Stimulated activated effector memory CD8-positive, alpha-beta T cell treated with anti-CD3 and anti-CD28 coated beads, Interleukin-12 subunit alpha, Interleukin-12 subunit beta, amount 100 ng/mL, for 72 hours (primary cell): ENCODE data around the gene ZNF175.

Source experiments
- ATAC-seq: fragments of 150-1000 bp; cut with Tn5 transposase; 2 replicates; pipeline ENCODE4 v1.10.0; 2021
- DNase-seq, 2 donors: peaks; one replicate each; pipeline ENCODE4 v3.0.0; 2021 to 2022; ENCODE audit warnings: low spot score in 2 of 2
- H3K27ac Mint-ChIP-seq: one replicate; pipeline ENCODE4 v1.8.0; 2022; ENCODE audit warnings: mild to moderate bottlenecking, mixed read lengths
- H3K36me3 Mint-ChIP-seq: one replicate; pipeline ENCODE4 v1.8.0; 2022; ENCODE audit warnings: mild to moderate bottlenecking, mixed read lengths
- H3K4me1 Mint-ChIP-seq: one replicate; pipeline ENCODE4 v1.8.0; 2022; ENCODE audit warnings: mixed read lengths
- H3K4me3 Mint-ChIP-seq: one replicate; pipeline ENCODE4 v1.8.0; 2022; ENCODE audit warnings: mild to moderate bottlenecking, mixed read lengths
- H3K9me3 Mint-ChIP-seq: one replicate; pipeline ENCODE4 v1.8.0; 2022; ENCODE audit warnings: mixed read lengths

Gene ZNF175

GRCh38 chr19:51593969-51594773, 23.1 kb downstream of the ZNF175 start:
- DNase-seq (peak; percentile 93 to 97), ATAC-seq (peak; percentile 99)
- Mint-ChIP-seq H3K36me3 (peaks cover 11% of the 10 kb centered on the region), H3K27ac (peak overlapping the region; percentile 87), H3K9me3 (peaks cover 6% of the 10 kb centered on the region), H3K4me1 (peaks cover 25% of the 10 kb centered on the region), H3K4me3 (peak overlapping the region; percentile 94)

- DNase-seq (no peak), ATAC-seq (peak; percentile 4)
- H3K9me3 Mint-ChIP-seq = peaks cover 3% of the 10 kb centered on the region
- H3K27ac Mint-ChIP-seq = peak overlapping the region; percentile 87
- peaks cover 11% of the 10 kb centered on the region for H3K36me3 Mint-ChIP-seq
- peak overlapping the region; percentile 94 for H3K4me3 Mint-ChIP-seq
- H3K4me1 Mint-ChIP-seq = peaks cover 25% of the 10 kb centered on the region
Measured at GRCh38 chr19:51594774-51595109, 23.7 kb downstream of the ZNF175 start.

- H3K4me3 Mint-ChIP-seq = peak overlapping the region; percentile 94
- peaks cover 3% of the 10 kb centered on the region for H3K9me3 Mint-ChIP-seq
- DNase-seq (no peak), ATAC-seq (no peak)
- H3K36me3 Mint-ChIP-seq = peaks cover 11% of the 10 kb centered on the region
- H3K27ac Mint-ChIP-seq = peak overlapping the region; percentile 87
- H3K4me1 Mint-ChIP-seq = peaks cover 25% of the 10 kb centered on the region
Measured at GRCh38 chr19:51595190-51596175, 24.4 kb downstream of the ZNF175 start.

- DNase-seq = no peak
- Mint-ChIP-seq H3K4me1 (peaks cover 22% of the 10 kb centered on the region), H3K27ac (no peak overlapping the region), H3K9me3 (peaks cover 5% of the 10 kb centered on the region), H3K36me3 (peaks cover 11% of the 10 kb centered on the region), H3K4me3 (no peak overlapping the region)
- no peak for ATAC-seq
Measured at GRCh38 chr19:51598159-51598915, 27.3 kb downstream of the ZNF175 start.

GRCh38 chr19:51599084-51599483, 28.0 kb downstream of the ZNF175 start:
- no peak for DNase-seq
- Mint-ChIP-seq H3K27ac (no peak overlapping the region), H3K36me3 (peaks cover 9% of the 10 kb centered on the region), H3K9me3 (peaks cover 6% of the 10 kb centered on the region), H3K4me1 (peaks cover 14% of the 10 kb centered on the region), H3K4me3 (no peak overlapping the region)
- no peak for ATAC-seq

GRCh38 chr19:51600940-51601580, 30.0 kb downstream of the ZNF175 start:
- Mint-ChIP-seq H3K4me1 (no peaks in the 10 kb centered on the region), H3K4me3 (peak overlapping the region; percentile 42), H3K9me3 (peaks cover 2% of the 10 kb centered on the region), H3K36me3 (no peaks in the 10 kb centered on the region), H3K27ac (no peak overlapping the region)
- ATAC-seq (peak; percentile 56), DNase-seq (no peak)

GRCh38 chr19:51602189-51602854, 31.2 kb downstream of the ZNF175 start:
- Mint-ChIP-seq H3K4me3 (no peak overlapping the region), H3K36me3 (no peaks in the 10 kb centered on the region), H3K9me3 (peaks cover 2% of the 10 kb centered on the region), H3K27ac (no peak overlapping the region), H3K4me1 (peaks cover 7% of the 10 kb centered on the region)
- ATAC-seq = no peak
- DNase-seq = no peak

- peak; percentile 83 for ATAC-seq
- H3K27ac Mint-ChIP-seq = no peak overlapping the region
- no peaks in the 10 kb centered on the region for H3K36me3 Mint-ChIP-seq
- H3K4me1 Mint-ChIP-seq = peaks cover 16% of the 10 kb centered on the region
- H3K4me3 Mint-ChIP-seq = no peak overlapping the region
- peaks cover 6% of the 10 kb centered on the region for H3K9me3 Mint-ChIP-seq
- DNase-seq = no peak
Measured at GRCh38 chr19:51607077-51607476, 36.0 kb downstream of the ZNF175 start.

GRCh38 chr19:51607920-51608562, 37.0 kb downstream of the ZNF175 start:
- peaks cover 12% of the 10 kb centered on the region for H3K9me3 Mint-ChIP-seq
- ATAC-seq (no peak), DNase-seq (peak in 1 of 2 donors; percentile 24)
- H3K27ac Mint-ChIP-seq = no peak overlapping the region
- H3K4me1 Mint-ChIP-seq = peaks cover 16% of the 10 kb centered on the region
- H3K36me3 Mint-ChIP-seq = no peaks in the 10 kb centered on the region
- no peak overlapping the region for H3K4me3 Mint-ChIP-seq

GRCh38 chr19:51610576-51610975, 39.5 kb downstream of the ZNF175 start:
- Mint-ChIP-seq H3K9me3 (peaks cover 9% of the 10 kb centered on the region), H3K27ac (no peak overlapping the region), H3K4me1 (peaks cover 16% of the 10 kb centered on the region), H3K4me3 (no peak overlapping the region), H3K36me3 (no peaks in the 10 kb centered on the region)
- ATAC-seq = no peak
- no peak for DNase-seq

- H3K36me3 Mint-ChIP-seq = no peaks in the 10 kb centered on the region
- peaks cover 9% of the 10 kb centered on the region for H3K9me3 Mint-ChIP-seq
- no peak overlapping the region for H3K27ac Mint-ChIP-seq
Measured at GRCh38 chr19:51614789-51615188, 43.7 kb downstream of the ZNF175 start.

GRCh38 chr19:51615991-51616390, 44.9 kb downstream of the ZNF175 start:
- no peak overlapping the region for H3K27ac Mint-ChIP-seq
- peaks cover 9% of the 10 kb centered on the region for H3K9me3 Mint-ChIP-seq
- DNase-seq (no peak), ATAC-seq (no peak)
- H3K4me3 Mint-ChIP-seq = no peak overlapping the region
- no peaks in the 10 kb centered on the region for H3K36me3 Mint-ChIP-seq
- no peaks in the 10 kb centered on the region for H3K4me1 Mint-ChIP-seq

More at GRCh38 chr19:51614789-51615188, 43.7 kb downstream of the ZNF175 start:
- H3K4me3 Mint-ChIP-seq = no peak overlapping the region
- no peaks in the 10 kb centered on the region for H3K4me1 Mint-ChIP-seq
- no peak for DNase-seq
- no peak for ATAC-seq

GRCh38 chr19:51621178-51621577, 50.1 kb downstream of the ZNF175 start:
- Mint-ChIP-seq H3K36me3 (no peaks in the 10 kb centered on the region), H3K4me1 (no peaks in the 10 kb centered on the region), H3K27ac (no peak overlapping the region), H3K9me3 (no peaks in the 10 kb centered on the region), H3K4me3 (no peak overlapping the region)
- no peak for DNase-seq
- ATAC-seq = peak; percentile 42

- no peak overlapping the region for H3K4me3 Mint-ChIP-seq
- ATAC-seq (no peak), DNase-seq (no peak)
- no peaks in the 10 kb centered on the region for H3K36me3 Mint-ChIP-seq
- H3K9me3 Mint-ChIP-seq = no peaks in the 10 kb centered on the region
- H3K27ac Mint-ChIP-seq = no peak overlapping the region
- H3K4me1 Mint-ChIP-seq = no peaks in the 10 kb centered on the region
Measured at GRCh38 chr19:51626675-51627074, 55.6 kb downstream of the ZNF175 start.
